Measurements from ENCODE around the gene GABBR1.
"Not testable (repeated sequence)": the region's sequence is repeated elsewhere in the genome, so short reads cannot be mapped to it uniquely, and the experiment has no call there.

The GABBR1 gene

GRCh38 chr6:29632789-29633533, at the start of gene GABBR1:
GABBR1 (minus strand) TSS chr6:29633183; CDS start chr6:29632385, 798 bp downstream.
- ATAC-seq, result peak; percentile 73 to 78

GRCh38 chr6:29681811-29682210, 48.8 kb upstream of the GABBR1 start:
- ATAC-seq, result no peak

- ATAC-seq, result no peak
Measured at GRCh38 chr6:29680904-29681303, 47.9 kb upstream of the GABBR1 start, which contains the start of gene ZFP57. ZFP57 (minus strand) TSS chr6:29681152; CDS start chr6:29677003, 4,149 bp downstream.

GRCh38 chr6:29680416-29680815, 47.4 kb upstream of the GABBR1 start:
- no peak for ATAC-seq

- no peak for ATAC-seq
Measured at GRCh38 chr6:29679962-29680361, 47.0 kb upstream of the GABBR1 start.

- ATAC-seq, result no peak
Measured at GRCh38 chr6:29678114-29678513, 45.1 kb upstream of the GABBR1 start.

GRCh38 chr6:29676981-29677601, 44.1 kb upstream of the GABBR1 start:
- ATAC-seq, result no peak

GRCh38 chr6:29675561-29675960, 42.6 kb upstream of the GABBR1 start:
- no peak for ATAC-seq

- ATAC-seq, result no peak
Measured at GRCh38 chr6:29674008-29674407, 41.0 kb upstream of the GABBR1 start.

- ATAC-seq, result no peak
Measured at GRCh38 chr6:29673161-29673560, 40.2 kb upstream of the GABBR1 start.

GRCh38 chr6:29672116-29672515, 39.1 kb upstream of the GABBR1 start:
- not testable (repeated sequence) for ATAC-seq

- ATAC-seq, result no peak
Measured at GRCh38 chr6:29671026-29671425, 38.0 kb upstream of the GABBR1 start.

- ATAC-seq, result no peak
Measured at GRCh38 chr6:29667158-29667557, 34.2 kb upstream of the GABBR1 start.

GRCh38 chr6:29666826-29667130, 33.8 kb upstream of the GABBR1 start:
- no peak for ATAC-seq

- no peak for ATAC-seq
Measured at GRCh38 chr6:29665942-29666825, 33.2 kb upstream of the GABBR1 start.

GRCh38 chr6:29663300-29664042, 30.5 kb upstream of the GABBR1 start:
- no peak for ATAC-seq

GRCh38 chr6:29661502-29662141, 28.6 kb upstream of the GABBR1 start:
- ATAC-seq, result not testable (repeated sequence)

- ATAC-seq, result no peak
Measured at GRCh38 chr6:29661071-29661470, 28.1 kb upstream of the GABBR1 start.

GRCh38 chr6:29656798-29657197, 23.8 kb upstream of the GABBR1 start, which contains the start of gene MOG:
MOG (plus strand) TSS chr6:29657092; CDS start chr6:29657210, 118 bp downstream.
- no peak for ATAC-seq

- no peak for ATAC-seq
Measured at GRCh38 chr6:29656157-29656556, 23.2 kb upstream of the GABBR1 start.

GRCh38 chr6:29655658-29656057, 22.7 kb upstream of the GABBR1 start:
- no peak for ATAC-seq

- ATAC-seq, result no peak
Measured at GRCh38 chr6:29653452-29654038, 20.6 kb upstream of the GABBR1 start.

Measured in activated CD4-positive, CD25-positive, alpha-beta regulatory T cell treated with anti-CD3 and anti-CD28 coated beads, Interleukin-2, amount 50 U/mL, for 24 hours (primary cell).